LNCaP clone FGC (cell line): ENCODE results near the gene TCFL5.
"Not testable (repeated sequence)": the region's sequence is repeated elsewhere in the genome, so short reads cannot be mapped to it uniquely, and the experiment has no call there.

ENCODE experiments used
- DNase-seq: peaks from one replicate; pipeline ENCODE4 v3.0.0-alpha.2; 2011; ENCODE audit warnings: low read depth
- H3K4me3 ChIP-seq: 2 replicates; pipeline ENCODE4 v1.5.1; 2011; ENCODE audit warnings: mild to moderate bottlenecking, low read depth, low read length, control low read depth
- TF ChIP-seq, protein P1 (sequence below): IDR thresholded peaks from 2 replicates; pipeline ENCODE4 v1.5.1; 2012; ENCODE audit warnings: mild to moderate bottlenecking; ENCODE audit not compliant: control insufficient read depth, insufficient read depth; ENCODE audit errors: extremely low read depth

The TCFL5 gene

DNA sequence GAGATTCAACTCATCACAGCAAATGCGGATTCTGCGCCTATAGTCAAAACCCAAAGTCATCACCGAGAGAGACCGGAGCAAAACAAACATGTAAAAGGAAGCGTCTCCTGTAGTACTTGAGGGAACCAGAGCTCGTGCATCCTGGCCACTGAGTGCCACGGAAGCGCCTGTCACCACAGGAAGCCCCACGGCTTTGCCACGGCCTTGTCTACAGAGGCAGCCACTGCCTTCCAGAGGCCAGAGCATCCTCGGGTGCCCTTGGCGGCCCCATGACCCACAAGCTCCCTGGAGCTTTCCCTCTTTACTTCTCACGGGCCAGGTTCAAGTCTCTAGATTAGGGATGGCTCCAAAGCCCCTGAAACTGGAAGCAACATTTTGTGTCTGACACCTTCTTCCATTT lies 7.5 kb downstream of the TCFL5 start:
- DNase-seq, result no peak
- H3K4me3 ChIP-seq, result no peak overlapping the region
- TF ChIP-seq, protein P1, sequence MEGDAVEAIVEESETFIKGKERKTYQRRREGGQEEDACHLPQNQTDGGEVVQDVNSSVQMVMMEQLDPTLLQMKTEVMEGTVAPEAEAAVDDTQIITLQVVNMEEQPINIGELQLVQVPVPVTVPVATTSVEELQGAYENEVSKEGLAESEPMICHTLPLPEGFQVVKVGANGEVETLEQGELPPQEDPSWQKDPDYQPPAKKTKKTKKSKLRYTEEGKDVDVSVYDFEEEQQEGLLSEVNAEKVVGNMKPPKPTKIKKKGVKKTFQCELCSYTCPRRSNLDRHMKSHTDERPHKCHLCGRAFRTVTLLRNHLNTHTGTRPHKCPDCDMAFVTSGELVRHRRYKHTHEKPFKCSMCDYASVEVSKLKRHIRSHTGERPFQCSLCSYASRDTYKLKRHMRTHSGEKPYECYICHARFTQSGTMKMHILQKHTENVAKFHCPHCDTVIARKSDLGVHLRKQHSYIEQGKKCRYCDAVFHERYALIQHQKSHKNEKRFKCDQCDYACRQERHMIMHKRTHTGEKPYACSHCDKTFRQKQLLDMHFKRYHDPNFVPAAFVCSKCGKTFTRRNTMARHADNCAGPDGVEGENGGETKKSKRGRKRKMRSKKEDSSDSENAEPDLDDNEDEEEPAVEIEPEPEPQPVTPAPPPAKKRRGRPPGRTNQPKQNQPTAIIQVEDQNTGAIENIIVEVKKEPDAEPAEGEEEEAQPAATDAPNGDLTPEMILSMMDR, result no peak

DNA sequence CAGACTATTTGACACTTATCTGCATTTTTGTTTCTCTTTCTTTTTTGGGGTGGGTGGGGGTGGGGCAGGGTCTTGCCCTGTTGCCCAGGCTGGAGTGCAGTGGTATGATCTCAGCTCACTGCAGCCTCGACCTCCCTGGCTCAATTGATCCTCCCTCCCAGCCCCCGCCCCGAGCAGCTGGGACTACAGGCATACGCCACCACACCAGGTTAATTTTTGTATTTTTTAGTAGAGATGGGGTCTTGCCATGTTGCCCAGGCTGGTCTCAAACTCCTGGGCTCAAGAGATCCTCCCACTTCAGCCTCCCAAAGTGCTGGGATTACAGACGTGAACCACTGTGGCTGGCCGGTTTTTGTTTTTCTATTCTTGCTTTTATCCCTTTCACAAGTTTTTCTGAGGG lies 8.3 kb downstream of the TCFL5 start:
- not testable (repeated sequence) for DNase-seq, H3K4me3 ChIP-seq

DNA sequence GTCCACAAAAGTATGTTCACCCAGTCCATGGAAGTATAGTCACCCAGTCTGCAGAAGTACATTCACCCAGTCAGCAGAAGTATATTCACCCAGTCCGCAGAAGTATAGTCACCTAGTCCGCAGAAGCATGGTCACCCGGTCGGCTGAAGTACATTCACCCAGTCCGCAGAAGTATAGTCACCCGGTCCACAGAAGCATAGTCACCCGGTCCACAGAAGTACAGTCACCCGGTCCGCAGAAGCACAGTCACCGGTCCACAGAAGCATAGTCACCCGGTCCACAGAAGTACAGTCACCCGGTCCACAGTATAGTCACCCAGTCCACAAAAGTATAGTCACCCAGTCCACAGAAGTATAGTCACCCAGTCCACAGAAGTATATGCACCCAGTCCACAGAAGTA lies 8.8 kb downstream of the TCFL5 start:
- DNase-seq, result no peak
- TF ChIP-seq, protein P1, result no peak
- no peak overlapping the region for H3K4me3 ChIP-seq

DNA sequence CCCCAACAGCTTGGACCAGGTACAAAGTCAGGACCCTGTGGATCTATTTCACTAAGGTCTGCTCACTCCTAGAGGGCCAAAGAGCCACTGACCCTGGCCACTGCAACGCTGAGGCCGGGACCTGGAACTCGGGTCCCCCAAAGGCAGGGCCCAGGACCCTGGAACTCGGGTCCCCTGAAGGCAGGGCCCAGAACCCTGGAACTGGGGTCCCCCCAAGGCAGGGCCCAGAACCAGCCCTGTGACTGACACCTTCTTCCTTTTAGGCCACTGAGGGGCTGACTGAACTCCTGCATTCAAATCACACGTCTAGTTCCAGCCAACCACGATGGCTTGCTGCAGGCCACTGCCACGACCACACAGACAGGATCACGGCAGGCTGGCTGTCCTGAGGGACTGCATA lies 9.4 kb downstream of the TCFL5 start:
- H3K4me3 ChIP-seq, result no peak overlapping the region
- DNase-seq, result no peak
- TF ChIP-seq, protein P1, result no peak

DNA sequence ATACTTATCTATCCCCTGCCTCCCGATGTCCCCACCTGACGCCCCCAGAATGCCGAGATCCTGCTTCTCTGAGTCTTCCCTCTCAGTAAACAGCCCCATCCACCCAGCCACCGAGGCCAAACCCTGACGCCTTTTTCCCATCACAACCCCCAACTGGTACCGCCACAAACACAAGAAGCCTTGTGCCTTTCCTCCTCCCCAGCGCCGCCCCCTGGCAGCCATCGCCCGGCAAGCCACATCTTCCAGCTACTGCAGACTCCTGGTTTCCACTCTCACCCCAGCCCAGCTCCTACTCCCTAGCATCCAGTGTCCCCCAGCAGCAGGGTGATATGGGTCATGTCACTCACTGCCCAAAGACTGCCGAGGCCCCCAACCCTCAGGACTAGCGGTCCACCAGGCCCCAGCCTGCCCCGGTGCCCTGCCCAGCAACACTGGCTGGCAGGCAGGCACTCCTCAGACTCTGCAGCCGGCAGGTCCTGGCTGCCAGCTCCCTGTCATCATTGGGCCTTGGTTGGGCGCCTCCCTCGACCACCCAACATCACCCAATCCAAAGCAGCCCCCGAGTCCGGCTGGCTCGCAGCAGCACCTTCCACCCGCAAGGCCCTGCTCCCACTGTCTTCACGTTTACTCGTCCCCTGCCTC lies 11.2 kb downstream of the TCFL5 start:
- TF ChIP-seq, protein P1, result no peak
- DNase-seq, result no peak
- H3K4me3 ChIP-seq, result no peak overlapping the region

DNA sequence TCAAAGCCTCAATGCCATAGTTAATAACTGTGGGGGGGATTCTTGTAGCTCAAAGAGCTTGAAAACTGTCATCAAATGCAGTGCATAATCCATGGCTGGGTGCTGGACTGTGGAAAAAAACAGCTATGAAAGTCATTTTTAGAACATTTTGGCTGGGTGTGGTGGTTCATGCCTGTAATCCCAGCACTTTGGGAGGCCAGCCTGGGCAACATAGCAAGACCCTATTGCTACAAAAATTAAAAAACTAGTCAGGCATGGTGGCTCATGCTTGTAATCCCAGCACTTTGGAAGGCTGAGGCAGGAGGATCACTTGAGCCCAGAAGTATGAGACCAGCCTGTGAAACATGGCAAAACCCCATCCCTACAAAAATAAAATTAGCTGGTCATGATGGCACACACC lies 12.2 kb downstream of the TCFL5 start:
- DNase-seq, result no peak
- no peak overlapping the region for H3K4me3 ChIP-seq
- TF ChIP-seq, protein P1, result no peak

DNA sequence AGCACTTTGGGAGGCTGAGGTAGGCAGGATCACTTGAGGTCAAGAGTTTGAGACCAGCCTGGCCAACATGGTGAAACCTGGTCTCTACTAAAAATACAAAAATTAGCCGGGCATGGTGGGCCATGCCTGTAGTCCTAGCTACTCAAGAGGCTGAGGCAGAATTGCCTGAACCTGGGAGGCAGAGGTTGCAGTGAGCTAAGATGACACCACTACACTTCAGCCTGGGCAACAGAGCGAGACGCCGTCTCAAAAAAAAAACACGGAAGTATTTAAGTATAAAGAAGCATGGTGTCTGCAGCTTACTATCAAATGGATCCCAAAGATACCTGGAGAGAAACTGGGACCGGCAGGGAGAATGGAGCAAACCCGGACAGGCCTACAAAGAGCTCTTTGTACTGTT lies 12.7 kb downstream of the TCFL5 start:
- H3K4me3 ChIP-seq, DNase-seq: not testable (repeated sequence)

DNA sequence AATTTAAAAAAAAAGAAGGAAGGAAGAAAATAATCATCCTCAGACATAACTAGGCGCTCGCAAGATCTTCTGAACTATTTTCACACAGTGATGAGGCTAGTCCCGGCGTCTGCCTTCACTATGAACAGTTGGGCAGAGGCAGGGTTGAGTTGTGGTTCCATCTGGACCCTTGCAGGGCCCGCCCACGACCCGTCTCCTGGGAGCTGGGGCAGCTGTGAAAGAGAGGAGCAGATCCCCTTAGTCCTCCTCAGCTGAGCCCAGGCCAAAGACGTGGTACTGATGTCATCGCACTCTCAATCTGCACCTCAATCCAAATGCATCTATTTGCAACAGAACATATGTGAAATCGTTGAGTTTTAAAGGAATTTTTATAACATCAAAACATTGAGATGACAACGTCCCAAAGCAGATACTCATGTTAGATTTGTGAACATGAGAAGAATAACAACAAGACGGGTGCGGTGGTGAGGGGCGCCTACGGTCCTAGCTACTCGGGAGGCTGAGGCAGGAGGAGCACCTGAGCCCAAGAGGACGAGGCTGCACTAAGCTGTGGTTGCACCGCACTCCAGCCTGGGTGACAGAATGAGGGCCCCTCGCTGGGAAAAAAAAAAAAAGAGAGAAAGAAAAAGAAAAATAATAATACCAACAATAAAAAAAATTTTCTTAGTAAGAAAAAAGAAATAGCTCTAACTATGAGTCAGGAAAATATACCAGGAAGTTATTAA lies 15.3 kb downstream of the TCFL5 start:
- H3K4me3 ChIP-seq, result no peak overlapping the region
- TF ChIP-seq, protein P1, result no peak
- DNase-seq, result no peak
